Inferior parietal cortex (tissue), 1 donor: ENCODE data around the gene XCR1.
"Not testable (repeated sequence)": the region's sequence is repeated elsewhere in the genome, so short reads cannot be mapped to it uniquely, and the experiment has no call there.

Source experiments
- DNase-seq: peaks from one replicate; pipeline ENCODE4 v3.0.0-alpha.2; 2016; ENCODE audit errors: extremely low spot score

XCR1 gene

GRCh38 chr3:46006238-46007032 lies 20.8 kb downstream of the XCR1 start:
- no peak for DNase-seq

- DNase-seq = not testable (repeated sequence)
These were observed 23.6 kb downstream of the XCR1 start for GRCh38 chr3:46003706-46004105.

- DNase-seq = no peak
These were observed 26.1 kb downstream of the XCR1 start for GRCh38 chr3:46001178-46001577.

- no peak for DNase-seq
These were observed 29.3 kb downstream of the XCR1 start for GRCh38 chr3:45997942-45998341.

GRCh38 chr3:45997499-45997898 lies 29.8 kb downstream of the XCR1 start:
- not testable (repeated sequence) for DNase-seq

- peak; percentile 83 for DNase-seq
These were observed 31.8 kb downstream of the XCR1 start, which contains the start of gene FYCO1 for GRCh38 chr3:45995236-45996192. FYCO1 (minus strand) TSS chr3:45995824; CDS start chr3:45984910, 10,914 bp downstream.

GRCh38 chr3:45994419-45995235 lies 32.7 kb downstream of the XCR1 start:
- no peak for DNase-seq

GRCh38 chr3:45993421-45994027 lies 33.8 kb downstream of the XCR1 start:
- no peak for DNase-seq

GRCh38 chr3:45992821-45993221 lies 34.5 kb downstream of the XCR1 start:
- no peak for DNase-seq

GRCh38 chr3:45992133-45992729 lies 35.1 kb downstream of the XCR1 start:
- DNase-seq = no peak

- no peak for DNase-seq
These were observed 35.9 kb downstream of the XCR1 start for GRCh38 chr3:45991341-45991740.

GRCh38 chr3:45990181-45990580 lies 37.1 kb downstream of the XCR1 start:
- DNase-seq = no peak

GRCh38 chr3:45988804-45989203 lies 38.5 kb downstream of the XCR1 start:
- no peak for DNase-seq

- no peak for DNase-seq
These were observed 38.9 kb downstream of the XCR1 start for GRCh38 chr3:45988362-45988761.

GRCh38 chr3:45987368-45988291 lies 39.7 kb downstream of the XCR1 start:
- DNase-seq = peak; percentile 65

- DNase-seq = no peak
These were observed 40.8 kb downstream of the XCR1 start for GRCh38 chr3:45986303-45986982.

GRCh38 chr3:45985532-45986302 lies 41.6 kb downstream of the XCR1 start:
- no peak for DNase-seq
